GM19455 (cell line): ENCODE results near the gene C19orf44.
"Not testable (repeated sequence)": the region's sequence is repeated elsewhere in the genome, so short reads cannot be mapped to it uniquely, and the experiment has no call there.

ENCODE experiments used
- ATAC-seq: cut with Tn5 transposase; IDR thresholded peaks from one replicate; pipeline ENCODE4 v1.9.1; 2021; ENCODE audit not compliant: unreplicated experiment

The C19orf44 gene

GRCh38 chr19:16532440-16533234, 36.4 kb downstream of the C19orf44 start:
- ATAC-seq: no peak

- no peak for ATAC-seq
Observed at GRCh38 chr19:16535381-16535780, 39.2 kb downstream of the C19orf44 start.

GRCh38 chr19:16536130-16536529, 39.9 kb downstream of the C19orf44 start:
- ATAC-seq: no peak

GRCh38 chr19:16537111-16537510, 40.9 kb downstream of the C19orf44 start:
- ATAC-seq: no peak

- ATAC-seq: no peak
Observed at GRCh38 chr19:16540948-16541347, 44.8 kb downstream of the C19orf44 start.

- ATAC-seq: peak; percentile 6
Observed at GRCh38 chr19:16541526-16542044, 45.4 kb downstream of the C19orf44 start.

- peak; percentile 60 for ATAC-seq
Observed at GRCh38 chr19:16542045-16542909, 46.1 kb downstream of the C19orf44 start, which contains the start of gene CHERP. Gene CHERP, minus strand, starts transcription at chr19:16542437. Its CDS starts 59 bp downstream, at chr19:16542378.

GRCh38 chr19:16542910-16543472, 46.8 kb downstream of the C19orf44 start:
- no peak for ATAC-seq

- not testable (repeated sequence) for ATAC-seq
Observed at GRCh38 chr19:16543734-16544133, 47.5 kb downstream of the C19orf44 start.

- ATAC-seq: no peak
Observed at GRCh38 chr19:16544473-16545231, 48.5 kb downstream of the C19orf44 start.

- no peak for ATAC-seq
Observed at GRCh38 chr19:16548956-16549355, 52.8 kb downstream of the C19orf44 start.

- ATAC-seq: not testable (repeated sequence)
Observed at GRCh38 chr19:16551902-16552301, 55.7 kb downstream of the C19orf44 start.

- ATAC-seq: no peak
Observed at GRCh38 chr19:16554776-16555175, 58.6 kb downstream of the C19orf44 start.

GRCh38 chr19:16559780-16560276, 63.6 kb downstream of the C19orf44 start:
- no peak for ATAC-seq

GRCh38 chr19:16561382-16561781, 65.2 kb downstream of the C19orf44 start:
- no peak for ATAC-seq

- no peak for ATAC-seq
Observed at GRCh38 chr19:16562608-16563025, 66.4 kb downstream of the C19orf44 start.

GRCh38 chr19:16564842-16565241, 68.6 kb downstream of the C19orf44 start:
- no peak for ATAC-seq

- ATAC-seq: no peak
Observed at GRCh38 chr19:16566161-16566560, 70.0 kb downstream of the C19orf44 start.

- no peak for ATAC-seq
Observed at GRCh38 chr19:16566702-16567101, 70.5 kb downstream of the C19orf44 start.

GRCh38 chr19:16569609-16570320, 73.6 kb downstream of the C19orf44 start:
- no peak for ATAC-seq
